Heart left ventricle (tissue), 13 donors: Measurements from ENCODE around the gene NAIF1.

Source experiments
- POLR2A ChIP-seq, 2 donors: fragments of 450-650 bp; IDR thresholded peaks; one replicate each; pipeline ENCODE4 v1.6.1; 2017; ENCODE audit warnings: antibody characterized with exemption in 2 of 2, mild to moderate bottlenecking in 2 of 2, moderate library complexity in 2 of 2
- TF ChIP-seq, protein P1 (sequence below), 12 donors: fragments of 200-600 bp; sonication (generic) in 4 of 12; IDR thresholded peaks; one replicate each; pipeline versions ENCODE4 v1.5.0 to v1.8.0; 2018 to 2022; ENCODE audit warnings: antibody characterized with exemption in 12 of 12, mild to moderate bottlenecking in 5 of 12
- donor health status: ischemic (EF 13 %, LVEDD 7.1; RV severe dilation, severe dysfunction).
- donor health status: DM: no; HTN: yes; CAD: no.
- donor health status: DM: no; HTN: no; CAD: no.
- donor health status: ischemic (EF 25% LVEDD 6.9; RV normal size, moderate dysfunction).
- donor health status: ischemic (EF 25% LVEDD 5.7; RV mildly dilated, moderate dysfunction).
- donor health status: ischemic (EF 35%, LVEDD 5.7; RV mildly dilated, moderate dysfunction).
- donor health status: nonischemic (EF 11% LVEDD 7.7; RV severe dilation, severe dysfunction).
- donor health status: DM: yes; HTN: yes; CAD: no.
- donor health status: PGD.
- donor health status: ischemic (EF 29% LVEDD 5.4; RV normal size, mild dysfunction).
- donor health status: nonischemic (EF 23%, LVEDD 6.1; RV moderate dilation, normal function).

DNA sequence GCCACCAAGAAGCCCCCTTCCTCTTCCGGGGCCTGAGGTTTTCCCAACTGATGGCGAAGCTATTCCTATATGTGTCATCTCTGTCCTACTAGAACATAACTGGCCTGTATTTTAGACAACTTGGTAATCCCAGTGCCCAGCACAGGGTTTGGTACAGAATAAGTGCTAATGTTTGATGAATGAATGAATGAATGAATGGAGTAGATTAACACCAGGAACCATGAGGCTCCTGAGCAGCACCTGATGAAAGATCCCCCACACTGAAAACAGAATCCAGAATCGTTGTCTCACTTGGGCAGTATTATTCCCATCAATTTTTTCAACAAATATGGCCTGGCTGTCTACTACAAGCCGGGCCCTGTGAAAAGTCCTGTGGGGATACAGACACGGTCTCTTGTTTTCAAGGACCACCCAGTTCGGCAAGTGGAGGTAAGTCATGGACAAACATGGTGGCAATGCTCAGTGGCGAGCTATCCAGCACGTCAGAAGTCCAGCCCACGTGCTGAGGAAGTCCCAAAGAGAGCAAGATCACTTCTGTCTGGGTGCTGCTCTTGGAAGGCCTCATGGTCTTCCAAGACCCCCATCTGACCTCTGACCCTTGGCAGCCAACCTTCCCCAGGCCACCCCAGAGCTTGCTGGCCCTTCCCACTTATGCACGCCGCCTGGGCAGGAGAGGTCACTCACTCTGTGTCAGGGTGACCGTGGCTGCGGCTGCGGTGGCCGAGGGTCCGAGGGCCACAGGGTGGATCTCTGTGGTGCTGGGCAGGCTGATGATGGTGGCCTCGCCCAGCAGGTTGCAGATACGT, 1.0 kb downstream of the NAIF1 start:
- TF ChIP-seq, protein P1, sequence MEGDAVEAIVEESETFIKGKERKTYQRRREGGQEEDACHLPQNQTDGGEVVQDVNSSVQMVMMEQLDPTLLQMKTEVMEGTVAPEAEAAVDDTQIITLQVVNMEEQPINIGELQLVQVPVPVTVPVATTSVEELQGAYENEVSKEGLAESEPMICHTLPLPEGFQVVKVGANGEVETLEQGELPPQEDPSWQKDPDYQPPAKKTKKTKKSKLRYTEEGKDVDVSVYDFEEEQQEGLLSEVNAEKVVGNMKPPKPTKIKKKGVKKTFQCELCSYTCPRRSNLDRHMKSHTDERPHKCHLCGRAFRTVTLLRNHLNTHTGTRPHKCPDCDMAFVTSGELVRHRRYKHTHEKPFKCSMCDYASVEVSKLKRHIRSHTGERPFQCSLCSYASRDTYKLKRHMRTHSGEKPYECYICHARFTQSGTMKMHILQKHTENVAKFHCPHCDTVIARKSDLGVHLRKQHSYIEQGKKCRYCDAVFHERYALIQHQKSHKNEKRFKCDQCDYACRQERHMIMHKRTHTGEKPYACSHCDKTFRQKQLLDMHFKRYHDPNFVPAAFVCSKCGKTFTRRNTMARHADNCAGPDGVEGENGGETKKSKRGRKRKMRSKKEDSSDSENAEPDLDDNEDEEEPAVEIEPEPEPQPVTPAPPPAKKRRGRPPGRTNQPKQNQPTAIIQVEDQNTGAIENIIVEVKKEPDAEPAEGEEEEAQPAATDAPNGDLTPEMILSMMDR (IDR thresholded peaks at IDR 0.05), result no peak
- TF ChIP-seq POLR2A (IDR thresholded peaks at IDR 0.05), result no peak
